Stimulated activated CD8-positive, alpha-beta memory T cell treated with anti-CD3 and anti-CD28 coated beads, Interleukin-4, amount 100 ng/mL, for 24 hours (primary cell): ENCODE data around the gene RHCE.
A peak's percentile ranks its signal among the peaks of the same experiment; 100 is the strongest.
"Not testable (repeated sequence)": the region's sequence is repeated elsewhere in the genome, so short reads cannot be mapped to it uniquely, and the experiment has no call there.

Experiments used
- DNase-seq: peaks from one replicate; pipeline ENCODE4 v3.0.0-alpha.2; 2020; ENCODE audit warnings: low read depth

The RHCE gene

GRCh38 chr1:25341746-25342145 lies 78.9 kb downstream of the RHCE start:
- no peak for DNase-seq

- DNase-seq: no peak
Observed at GRCh38 chr1:25338986-25339385, 81.6 kb downstream of the RHCE start.

DNA sequence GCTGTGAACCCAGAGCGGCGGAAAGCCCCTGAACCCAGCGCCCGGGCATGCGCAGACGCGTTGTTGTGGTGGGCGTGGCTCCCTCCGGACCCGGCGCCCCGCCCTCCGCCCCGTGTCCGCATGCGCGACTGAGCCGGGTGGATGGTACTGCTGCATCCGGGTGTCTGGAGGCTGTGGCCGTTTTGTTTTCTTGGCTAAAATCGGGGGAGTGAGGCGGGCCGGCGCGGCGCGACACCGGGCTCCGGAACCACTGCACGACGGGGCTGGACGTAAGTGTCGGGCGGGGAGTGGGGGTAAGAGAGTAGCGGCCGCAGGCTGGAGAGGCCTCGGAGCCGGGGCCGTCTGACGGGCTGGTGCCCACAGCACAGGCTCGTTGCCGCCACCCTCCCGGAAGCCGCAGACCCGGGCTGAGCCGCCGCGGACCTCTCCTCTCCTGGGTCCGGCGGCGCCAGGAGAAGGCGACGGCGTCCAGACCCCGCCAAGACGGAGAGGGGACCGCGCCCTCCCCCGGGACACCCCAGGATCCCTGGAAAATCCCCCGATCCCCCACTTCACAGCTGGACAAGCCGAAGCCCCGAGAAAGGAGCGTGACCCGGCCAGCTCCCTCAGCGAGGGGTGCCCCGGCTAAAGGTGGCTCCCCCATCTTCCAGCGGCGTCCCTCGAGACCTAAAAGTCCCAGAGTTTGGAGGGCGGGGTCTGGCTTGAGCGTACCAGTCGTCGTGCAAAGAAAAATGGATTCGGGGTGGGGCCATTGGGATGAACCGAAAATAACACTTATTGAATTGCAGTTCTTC lies 82.2 kb downstream of the RHCE start, which contains the start of gene TMEM50A:
Gene TMEM50A, plus strand, starts transcription at position 147 of the 794 bp plus-strand sequence. CDS start 2,153 bp downstream, outside the sequence.
- peak; percentile 82 for DNase-seq

- peak; percentile 11 for DNase-seq
Observed at GRCh38 chr1:25337483-25338187, 83.0 kb downstream of the RHCE start.

DNA sequence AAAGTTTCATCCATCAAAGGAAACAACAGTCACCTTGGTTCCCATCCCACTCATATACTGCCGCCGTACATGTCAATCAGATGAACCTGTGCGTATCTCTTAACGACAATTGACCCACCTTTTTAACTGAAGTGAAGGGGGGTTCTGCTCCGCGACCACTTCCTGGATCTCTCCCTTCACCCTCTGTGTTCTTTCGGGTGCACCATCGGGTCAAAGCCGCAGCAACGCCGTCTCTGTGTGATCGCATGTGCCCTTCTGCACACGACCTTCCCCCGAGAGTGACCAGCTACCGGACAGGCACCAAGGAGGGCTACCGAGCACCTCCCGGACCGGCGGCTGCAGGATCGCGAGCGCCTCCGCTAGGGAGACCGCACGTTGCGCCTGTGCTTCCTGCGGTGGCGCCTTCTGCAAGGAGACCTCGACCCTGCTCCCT lies 83.7 kb downstream of the RHCE start:
- DNase-seq: not testable (repeated sequence)

GRCh38 chr1:25329950-25330349 lies 90.7 kb downstream of the RHCE start:
- DNase-seq: not testable (repeated sequence)

GRCh38 chr1:25329336-25329735 lies 91.3 kb downstream of the RHCE start:
- DNase-seq: not testable (repeated sequence)

- DNase-seq: not testable (repeated sequence)
Observed at GRCh38 chr1:25328791-25329185, 91.8 kb downstream of the RHCE start.

DNA sequence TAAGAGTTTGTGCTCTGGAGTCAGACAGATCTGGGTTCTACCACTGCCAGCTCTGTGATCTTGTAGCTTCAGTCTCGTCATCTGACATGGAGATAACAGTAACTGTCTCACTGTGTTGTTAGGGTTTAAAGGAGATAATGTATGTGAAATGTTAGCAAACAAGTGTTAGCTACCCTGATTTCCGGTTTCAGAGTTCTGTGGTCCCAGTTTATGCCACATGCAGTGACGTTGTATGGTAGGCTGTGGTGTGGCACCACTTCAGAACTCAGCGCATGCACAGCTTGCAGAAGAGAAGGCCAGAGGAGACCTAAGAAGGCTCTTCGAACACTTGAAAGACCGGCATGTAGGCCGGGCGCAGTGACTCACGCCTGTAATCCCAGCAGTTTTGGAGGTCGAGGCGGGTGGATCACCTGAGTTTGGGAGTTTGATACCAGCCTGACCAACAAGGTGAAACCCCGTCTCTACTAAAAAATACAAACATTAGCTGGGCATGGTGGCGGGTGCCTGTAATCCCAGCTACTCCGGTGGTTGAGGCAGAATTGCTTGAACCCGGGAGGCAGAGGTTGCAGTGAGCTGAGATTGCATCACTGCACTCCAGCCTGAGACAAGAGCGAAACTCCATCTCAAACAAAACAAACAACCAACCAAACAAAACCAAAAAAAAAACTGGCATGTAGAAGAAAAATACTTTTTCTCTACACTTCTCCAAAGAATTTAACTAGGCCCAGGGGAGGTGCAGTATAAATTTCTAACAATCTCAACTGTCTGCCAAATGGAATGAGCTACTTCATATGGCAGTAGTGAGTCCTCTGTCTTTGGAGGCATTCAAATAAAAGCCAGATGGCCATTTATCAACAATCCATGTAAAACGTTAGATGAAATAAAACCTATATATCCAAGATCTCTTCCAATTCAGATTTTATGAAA lies 92.5 kb downstream of the RHCE start:
- not testable (repeated sequence) for DNase-seq

- DNase-seq: not testable (repeated sequence)
Observed at GRCh38 chr1:25324407-25324806, 96.2 kb downstream of the RHCE start.

GRCh38 chr1:25322127-25322526 lies 98.5 kb downstream of the RHCE start:
- DNase-seq: not testable (repeated sequence)

GRCh38 chr1:25320314-25320938 lies 100.2 kb downstream of the RHCE start:
- DNase-seq: not testable (repeated sequence)

DNA sequence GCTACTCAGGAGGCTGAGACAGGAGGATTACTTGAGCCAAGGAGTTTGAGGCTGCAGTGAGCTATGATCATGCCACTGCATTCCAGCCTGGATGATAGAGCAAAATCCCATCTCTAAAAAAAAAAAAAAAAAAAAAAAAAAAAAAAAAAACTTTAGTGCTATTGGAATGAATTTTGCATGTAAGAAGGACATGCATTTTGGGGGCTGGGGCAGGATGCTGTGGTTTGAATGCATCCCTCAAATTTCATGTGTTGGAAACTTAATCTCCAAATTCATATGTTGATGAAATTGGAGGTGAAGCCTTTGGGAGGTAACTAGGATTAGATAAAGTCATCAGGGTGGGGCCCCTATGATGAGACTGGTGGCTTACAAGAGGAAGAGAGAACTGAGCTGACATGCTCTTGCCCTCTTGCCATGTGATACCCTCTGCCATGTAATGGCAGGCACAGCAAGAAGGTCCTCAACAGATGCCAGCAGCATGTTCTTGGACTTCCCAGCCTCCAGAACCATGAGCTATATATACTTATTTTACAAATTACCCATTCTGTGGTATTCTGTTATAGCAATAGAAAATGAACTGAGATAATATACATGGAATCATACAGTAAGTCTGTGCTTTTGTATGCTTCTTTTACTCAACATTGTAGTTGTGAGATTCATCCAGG lies 107.7 kb downstream of the RHCE start:
- not testable (repeated sequence) for DNase-seq
